GM12878 (cell line): ENCODE measurements around the gene C19orf44. TPM values are rescaled to one million over a fixed set of nuclear protein-coding genes. Genes with fewer than 3 reads are reported as not detected.

Experiments used
- ATAC-seq: fragments of 200-7000 bp; cut with Tn5 transposase; 3 replicates; pipeline ENCODE4 v1.9.1; 2020; ENCODE audit warnings: mild to moderate bottlenecking, moderate library complexity
- BruUV-seq: library from RNA; stranded (reverse); fragments of 400-500 nt; replicated peaks from 2 replicates; lab custom pipeline; 2021; lab: Mats Ljungman, UMichigan
- CTCF ChIA-PET: fragments of 300-600 bp; sonication (Branson Sonifier 250); formaldehyde crosslinking; extraction: SDS; loops from one replicate; lab custom pipeline; 2021; ENCODE audit warnings: inconsistent platforms; lab: Yijun Ruan, JAX
- POLR2A ChIA-PET: fragments of 350-600 bp; formaldehyde crosslinking; extraction: SDS; loops from one replicate; lab custom pipeline; 2021; ENCODE audit warnings: inconsistent platforms; lab: Charles Lee
- RAD21 ChIA-PET: fragments of 300-600 bp; sonication (Branson Sonifier 250); formaldehyde crosslinking; loops from one replicate; lab custom pipeline; 2023; ENCODE audit warnings: antibody characterized with exemption; ENCODE audit not compliant: unreplicated experiment; lab: Charles Lee
- SMC1A ChIA-PET: fragments of 300-600 bp; sonication (Branson Sonifier 250); formaldehyde crosslinking; loops from one replicate; lab custom pipeline; 2023; ENCODE audit not compliant: unreplicated experiment, uncharacterized antibody; lab: Charles Lee
- DNase-seq: peaks from one replicate; pipeline ENCODE4 v3.0.0-alpha.2; 2011; ENCODE audit warnings: low read depth, low spot score
- FAIRE-seq: peaks from 3 replicates; lab custom pipeline; 2011; peaks lifted over from hg19 to GRCh38; lab: Jason Lieb, UNC
- H2AFZ ChIP-seq: 2 replicates; pipeline ENCODE4 v1.6.0; 2011; ENCODE audit warnings: low read depth, low read length, control low read depth; ENCODE audit not compliant: control insufficient read depth
- H3K27ac ChIP-seq: 2 replicates; pipeline ENCODE4 v1.5.1; 2011; ENCODE audit warnings: control low read depth; ENCODE audit not compliant: control insufficient read depth, insufficient read depth
- H3K27me3 ChIP-seq, 2 experiments: replicated peaks in 1 of 2; 2 replicates each; pipeline versions ENCODE4 v1.6.0 to v1.6.1; 2011; ENCODE audit warnings: low read length in 1 of 2; ENCODE audit not compliant: control insufficient read depth in 2 of 2, insufficient read depth in 2 of 2
- H3K36me3 ChIP-seq, 2 experiments: 2 replicates each; pipeline ENCODE4 v1.5.1; 2011; ENCODE audit warnings: low read length in 1 of 2; ENCODE audit not compliant: control insufficient read depth in 2 of 2, insufficient read depth in 2 of 2
- H3K4me1 ChIP-seq: 2 replicates; pipeline ENCODE4 v1.6.1; 2011; ENCODE audit warnings: mild to moderate bottlenecking, low read length, moderate library complexity, mixed read lengths; ENCODE audit not compliant: control insufficient read depth, insufficient read depth
- H3K4me2 ChIP-seq: 2 replicates; pipeline ENCODE4 v1.6.0; 2011; ENCODE audit warnings: control low read depth; ENCODE audit not compliant: control insufficient read depth, insufficient read depth
- H3K4me3 ChIP-seq: fragments of 200-600 bp; sonication (generic); 2 replicates; pipeline ENCODE4 v1.5.1; 2016
- H3K79me2 ChIP-seq: 2 replicates; pipeline ENCODE4 v1.6.0; 2011; ENCODE audit warnings: low read length; ENCODE audit not compliant: control insufficient read depth, insufficient read depth
- H3K9ac ChIP-seq: 2 replicates; pipeline ENCODE4 v1.8.0; 2011; ENCODE audit warnings: low read length, control low read depth, mixed read lengths; ENCODE audit not compliant: control insufficient read depth, insufficient read depth
- H3K9me3 ChIP-seq: replicated peaks from 3 replicates; pipeline ENCODE4 v1.5.1; 2011; ENCODE audit warnings: mild to moderate bottlenecking, low read length; ENCODE audit not compliant: control insufficient read depth, insufficient read depth
- H4K20me1 ChIP-seq: 2 replicates; pipeline ENCODE4 v1.6.0; 2011; ENCODE audit not compliant: control insufficient read depth, insufficient read depth
- E2F8 ChIP-seq: fragments of 450-650 bp; IDR thresholded peaks from 2 replicates; pipeline ENCODE4 v1.6.1; 2018; ENCODE audit warnings: mild to moderate bottlenecking, low read depth, moderate library complexity; ENCODE audit not compliant: partially characterized antibody
- GABPA ChIP-seq: IDR thresholded peaks from 2 replicates; pipeline ENCODE4 v1.6.1; 2014; ENCODE audit warnings: antibody characterized with exemption, low read depth, mild to moderate bottlenecking, inconsistent platforms
- HCFC1 ChIP-seq: fragments of 150-350 bp; IDR thresholded peaks from 2 replicates; pipeline ENCODE4 v1.6.1; 2014; ENCODE audit warnings: low read length
- MTA2 ChIP-seq: fragments of 450-650 bp; IDR thresholded peaks from 2 replicates; pipeline ENCODE4 v1.6.1; 2016; ENCODE audit warnings: low read depth, mild to moderate bottlenecking, moderate library complexity
- PAX5 ChIP-seq: IDR thresholded peaks from 2 replicates; pipeline ENCODE4 v1.6.1; 2011; ENCODE audit warnings: low read depth, low read length, borderline replicate concordance
- RUNX3 ChIP-seq: IDR thresholded peaks from 2 replicates; pipeline ENCODE4 v1.6.1; 2012; ENCODE audit warnings: low read length, inconsistent platforms
- SIN3A ChIP-seq: IDR thresholded peaks from 2 replicates; pipeline ENCODE4 v1.6.1; 2012; ENCODE audit warnings: low read depth, low read length, improper control_type of control experiment
- SMARCA5 ChIP-seq: fragments of 450-650 bp; IDR thresholded peaks from 2 replicates; pipeline ENCODE4 v1.6.1; 2017; ENCODE audit warnings: mild to moderate bottlenecking
- TBL1XR1 ChIP-seq: IDR thresholded peaks from 2 replicates; pipeline ENCODE4 v1.6.1; 2012; ENCODE audit warnings: low read depth, low read length, improper control_type of control experiment
- ZNF384 ChIP-seq: IDR thresholded peaks from 2 replicates; pipeline ENCODE4 v1.6.1; 2012; ENCODE audit warnings: low read depth, mild to moderate bottlenecking, low read length, improper control_type of control experiment, borderline replicate concordance
- ZNF592 ChIP-seq: fragments of 450-650 bp; IDR thresholded peaks from 2 replicates; pipeline ENCODE4 v1.6.1; 2017; ENCODE audit warnings: mild to moderate bottlenecking, moderate library complexity
- WGBS: methylation state at CpG from one replicate; pipeline ENCODE4 v1.1.6; 2016; ENCODE audit warnings: low lambda C conversion rate; ENCODE audit not compliant: insufficient replicate concordance, insufficient coverage; ENCODE audit errors: missing lambda C conversion rate; 5-methylcytosine and 5-hydroxymethylcytosine counted together
- in situ Hi-C: fragments of 300-500 bp; cut with MboI; formaldehyde crosslinking; loops from 9 replicates; pipeline ENCODE4 v1.14.3; 2018; ENCODE audit warnings: mixed read lengths
- intact Hi-C: fragments of 100-400 bp; cut with micrococcal nuclease; formaldehyde crosslinking; loops from one replicate; pipeline ENCODE4 v1.14.2; 2022; ENCODE audit not compliant: unreplicated experiment
- polyA plus RNA-seq, 11 experiments: library from polyadenylated mRNA; depleted of rRNA in 4 of 11; unstranded in 6 of 11; stranded (reverse) in 5 of 11; fragments of >200 nt; fragmentation: Nextera tagmentation in 4 of 11; fragmentation: Illumina TruSeq in 1 of 11; extraction: Ambion mirVana in 4 of 11; extraction: Trizol in 1 of 11; gene quantifications; 1 replicate in 1 of 11; 2 replicates in 10 of 11; pipeline versions ENCODE4 v1.2.1 to v1.2.3, GENCODE V29; 2011 to 2016; ENCODE audit warnings: inconsistent platforms in 2 of 11, missing spikeins in 2 of 11, low read depth in 1 of 11
- total RNA-seq, 4 experiments: library from RNA; depleted of rRNA in 3 of 4; stranded (reverse); fragments of >200 nt in 3 of 4; fragmentation: Illumina TruSeq in 1 of 4; extraction: Trizol in 1 of 4; gene quantifications; 2 replicates each; pipeline versions ENCODE4 v1.2.1 to v1.2.3, GENCODE V29; 2013 to 2021
- TF ChIP-seq, protein P1 (sequence below): fragments of 450-650 bp; conservative IDR thresholded peaks from 2 replicates; pipeline ENCODE4 v1.6.1; 2017; ENCODE audit warnings: mild to moderate bottlenecking, moderate library complexity

C19orf44 gene
- total and polyA plus RNA-seq, 10 of the 15 experiments (the other 5 are each of a cell fraction or from before 2014, with no cell fraction given) = 0.26 to 5.2 (median 3.6) TPM

GRCh38 chr19:16449330-16449961 lies 46.7 kb upstream of the C19orf44 start:
- peak overlapping the region; percentile 39 for H3K9ac ChIP-seq
- intact Hi-C loops = loop anchor here (5.0 to 10.0 kb wide), 3 partner anchors 95 to 372 kb away; partner anchors contain the start of genes CHERP, RAB8A and TPM4
- ChIA-PET POLR2A (interaction anchor here (1.1 kb wide), 2 partner anchors 16 to 138 kb away, joined by 3 to 4 read pairs; no protein-coding TSS in a partner anchor), RAD21 (interaction anchor here (1.0 to 2.2 kb wide), 3 partner anchors 10 to 47 kb away, joined by 3 to 4 read pairs (median 3); partner anchors contain the start of genes C19orf44 and CALR3), CTCF (interaction anchor here (0.6 to 1.3 kb wide), 5 partner anchors 15 to 268 kb away, joined by 3 to 4 read pairs (median 3); no protein-coding TSS in a partner anchor), SMC1A (interaction anchor here (0.7 to 1.8 kb wide), 6 partner anchors 11 to 308 kb away, joined by 3 to 8 read pairs (median 4); no protein-coding TSS in a partner anchor)
- peak; percentile 95 for DNase-seq
- H3K36me3 ChIP-seq = no peaks in the 10 kb centered on the region
- no peaks in the 10 kb centered on the region; a peak in 1 of 4 replicates for H3K27me3 ChIP-seq
- H3K9me3 ChIP-seq = no peaks in the 10 kb centered on the region
- no TSS peak for BruUV-seq
- H3K4me2 ChIP-seq = peak overlapping the region; percentile 65
- peak; percentile 70 for ATAC-seq
- H2AFZ ChIP-seq = no peak overlapping the region
- no peaks in the 10 kb centered on the region for H4K20me1 ChIP-seq
- peaks cover 67% of the 10 kb centered on the region for H3K4me1 ChIP-seq
- peak overlapping the region; percentile 99 for H3K27ac ChIP-seq
- peak; percentile 81 for FAIRE-seq
- 1% methylated on average over 6 of the region's 6 CpGs for WGBS
- H3K79me2 ChIP-seq = peaks cover 72% of the 10 kb centered on the region
- in situ Hi-C loops = no loop called here
- H3K4me3 ChIP-seq = peak overlapping the region; percentile 18; the same call in 1 of the 2 replicates
- TF ChIP-seq PAX5 (peak; percentile 83; the same call in 1 of the 2 replicates), SIN3A (0 out of 2 replicates have a peak, but pooled peaks have one; percentile 49), ZNF592 (peak; percentile 29; the same call in 1 of the 2 replicates), HCFC1 (0 out of 2 replicates have a peak, but pooled peaks have one; percentile 25), ZNF384 (peak; percentile 32; the same call in 1 of the 2 replicates), SMARCA5 (peak; percentile 99), RUNX3 (peak; percentile 96), MTA2 (peak; percentile 91), GABPA (0 out of 2 replicates have a peak, but pooled peaks have one; percentile 42), TBL1XR1 (0 out of 2 replicates have a peak, but pooled peaks have one; percentile 70), E2F8 (peak; percentile 87)
- TF ChIP-seq, protein P1, sequence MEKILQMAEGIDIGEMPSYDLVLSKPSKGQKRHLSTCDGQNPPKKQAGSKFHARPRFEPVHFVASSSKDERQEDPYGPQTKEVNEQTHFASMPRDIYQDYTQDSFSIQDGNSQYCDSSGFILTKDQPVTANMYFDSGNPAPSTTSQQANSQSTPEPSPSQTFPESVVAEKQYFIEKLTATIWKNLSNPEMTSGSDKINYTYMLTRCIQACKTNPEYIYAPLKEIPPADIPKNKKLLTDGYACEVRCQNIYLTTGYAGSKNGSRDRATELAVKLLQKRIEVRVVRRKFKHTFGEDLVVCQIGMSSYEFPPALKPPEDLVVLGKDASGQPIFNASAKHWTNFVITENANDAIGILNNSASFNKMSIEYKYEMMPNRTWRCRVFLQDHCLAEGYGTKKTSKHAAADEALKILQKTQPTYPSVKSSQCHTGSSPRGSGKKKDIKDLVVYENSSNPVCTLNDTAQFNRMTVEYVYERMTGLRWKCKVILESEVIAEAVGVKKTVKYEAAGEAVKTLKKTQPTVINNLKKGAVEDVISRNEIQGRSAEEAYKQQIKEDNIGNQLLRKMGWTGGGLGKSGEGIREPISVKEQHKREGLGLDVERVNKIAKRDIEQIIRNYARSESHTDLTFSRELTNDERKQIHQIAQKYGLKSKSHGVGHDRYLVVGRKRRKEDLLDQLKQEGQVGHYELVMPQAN = 0 out of 2 replicates have a peak, but pooled peaks have one; percentile 45
